ENCODE measurements around the gene PPP1R16B.
"Not testable (repeated sequence)": the region's sequence is repeated elsewhere in the genome, so short reads cannot be mapped to it uniquely, and the experiment has no call there.

PPP1R16B gene

GRCh38 chr20:38800882-38801281 is 4.6 kb upstream of the PPP1R16B start:
- ATAC-seq (replicated peaks; ENCODE audit: extremely low read depth, poor library complexity, severe bottlenecking): no peak
- Mint-ChIP-seq H3K27me3 (no peaks in the 10 kb centered on the region), H3K27ac (ENCODE audit: low read depth) (no peak overlapping the region), H3K4me3 (no peak overlapping the region), H3K36me3 (ENCODE audit: insufficient read depth) (peaks cover 13% of the 10 kb centered on the region), H3K4me1 (peaks cover 39% of the 10 kb centered on the region), H3K9me3 (no peaks in the 10 kb centered on the region)
- no peak for DNase-seq (ENCODE audit: low spot score in 2 of 2)

GRCh38 chr20:38804221-38804620 is 1.3 kb upstream of the PPP1R16B start:
- peak overlapping the region; percentile 92 for H3K27ac Mint-ChIP-seq (ENCODE audit: low read depth)
- peaks cover 43% of the 10 kb centered on the region for H3K36me3 Mint-ChIP-seq (ENCODE audit: insufficient read depth)
- no peak for ATAC-seq (replicated peaks; ENCODE audit: extremely low read depth, poor library complexity, severe bottlenecking)
- peaks cover 46% of the 10 kb centered on the region for H3K4me1 Mint-ChIP-seq
- H3K27me3 Mint-ChIP-seq: no peaks in the 10 kb centered on the region
- no peaks in the 10 kb centered on the region for H3K9me3 Mint-ChIP-seq
- DNase-seq (ENCODE audit: low spot score in 2 of 2): no peak
- H3K4me3 Mint-ChIP-seq: peak overlapping the region; percentile 84

DNA sequence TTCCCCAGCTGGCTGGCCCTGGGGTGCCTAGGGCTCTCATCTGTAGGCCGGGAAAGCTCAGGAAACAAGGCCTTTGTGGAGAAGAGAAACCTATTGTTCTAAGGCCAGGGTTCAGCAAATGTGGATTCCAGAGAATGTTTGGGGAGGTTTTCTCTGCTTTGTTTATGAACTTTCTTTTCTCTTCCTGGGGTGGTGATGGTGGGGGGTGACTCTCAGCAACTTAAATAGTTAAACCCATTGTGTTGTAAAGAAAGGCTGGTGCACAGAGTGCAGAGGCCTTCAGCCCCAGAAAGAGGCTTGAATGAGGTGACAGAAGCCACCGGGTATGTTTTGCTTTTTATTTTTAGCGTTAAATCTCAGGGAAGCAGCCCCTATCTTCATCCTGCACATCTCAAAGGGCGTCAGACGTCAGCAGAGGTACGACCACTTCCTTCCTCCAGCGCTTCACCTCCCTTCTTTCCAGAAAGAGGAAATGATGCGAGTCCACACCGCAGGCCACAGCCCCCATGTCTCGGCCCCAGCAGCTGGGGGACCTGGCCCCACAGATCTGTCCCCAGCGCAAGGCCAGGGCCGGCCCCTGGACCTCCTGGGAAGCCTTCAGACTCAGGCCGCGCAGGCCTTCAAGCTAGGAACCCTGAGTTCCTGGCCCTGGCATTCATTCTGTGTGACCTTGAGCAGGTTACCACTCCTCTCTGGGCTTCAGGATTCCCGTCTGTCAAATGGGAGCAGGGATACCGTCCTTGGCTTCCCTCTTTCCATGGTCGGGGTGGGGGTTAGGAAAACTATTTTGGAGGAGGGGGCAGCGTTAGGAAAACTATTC is 605 bp upstream of the PPP1R16B start:
- Mint-ChIP-seq H3K27me3 (no peaks in the 10 kb centered on the region), H3K36me3 (ENCODE audit: insufficient read depth) (peaks cover 50% of the 10 kb centered on the region), H3K27ac (ENCODE audit: low read depth) (peak overlapping the region; percentile 92), H3K4me3 (peak overlapping the region; percentile 84), H3K4me1 (peaks cover 48% of the 10 kb centered on the region), H3K9me3 (no peaks in the 10 kb centered on the region)
- peak; percentile 77 to 88 for DNase-seq (ENCODE audit: low spot score in 2 of 2)
- ATAC-seq (replicated peaks; ENCODE audit: extremely low read depth, poor library complexity, severe bottlenecking): peak; percentile 79

GRCh38 chr20:38805958-38806854 is 709 bp downstream of the PPP1R16B start:
- H3K4me3 Mint-ChIP-seq: peak overlapping the region; percentile 84
- H3K27me3 Mint-ChIP-seq: no peaks in the 10 kb centered on the region
- H3K27ac Mint-ChIP-seq (ENCODE audit: low read depth): peak overlapping the region; percentile 95
- ATAC-seq (replicated peaks; ENCODE audit: extremely low read depth, poor library complexity, severe bottlenecking): peak; percentile 5
- peaks cover 60% of the 10 kb centered on the region for H3K36me3 Mint-ChIP-seq (ENCODE audit: insufficient read depth)
- peaks cover 61% of the 10 kb centered on the region for H3K4me1 Mint-ChIP-seq
- peak; percentile 40 to 51 for DNase-seq (ENCODE audit: low spot score in 2 of 2)
- no peaks in the 10 kb centered on the region for H3K9me3 Mint-ChIP-seq

GRCh38 chr20:38806855-38807655 is 1.6 kb downstream of the PPP1R16B start:
- H3K9me3 Mint-ChIP-seq: no peaks in the 10 kb centered on the region
- peaks cover 64% of the 10 kb centered on the region for H3K36me3 Mint-ChIP-seq (ENCODE audit: insufficient read depth)
- DNase-seq (ENCODE audit: low spot score in 2 of 2) (peak; percentile 44 to 61), ATAC-seq (replicated peaks; ENCODE audit: extremely low read depth, poor library complexity, severe bottlenecking) (peak; percentile 6)
- peaks cover 69% of the 10 kb centered on the region for H3K4me1 Mint-ChIP-seq
- peak overlapping the region; percentile 95 for H3K27ac Mint-ChIP-seq (ENCODE audit: low read depth)
- H3K27me3 Mint-ChIP-seq: no peaks in the 10 kb centered on the region
- peak overlapping the region; percentile 84 for H3K4me3 Mint-ChIP-seq

DNA sequence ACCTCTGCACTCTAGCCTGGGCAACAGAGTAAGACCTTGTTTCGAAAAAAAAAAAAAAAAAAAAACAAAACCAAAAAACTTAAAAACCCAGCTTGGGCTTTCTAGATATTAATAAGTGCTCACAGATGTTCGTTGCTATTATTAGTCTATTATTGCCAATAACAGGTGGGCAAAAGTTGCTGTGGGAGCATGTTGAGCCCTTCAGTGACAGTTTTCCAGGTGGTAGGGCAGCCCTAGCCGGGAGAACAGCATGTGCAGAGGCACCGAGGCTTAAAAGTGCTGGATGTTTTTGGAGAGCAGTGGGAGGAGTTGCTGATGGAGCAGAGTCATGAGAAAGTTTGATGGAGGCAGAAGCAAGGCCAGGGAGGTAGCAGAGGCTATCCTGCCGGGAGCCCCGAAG is 4.4 kb downstream of the PPP1R16B start:
- H3K27ac Mint-ChIP-seq (ENCODE audit: low read depth): peak overlapping the region; percentile 90
- peaks cover 80% of the 10 kb centered on the region for H3K4me1 Mint-ChIP-seq
- peaks cover 68% of the 10 kb centered on the region for H3K36me3 Mint-ChIP-seq (ENCODE audit: insufficient read depth)
- DNase-seq (ENCODE audit: low spot score in 2 of 2): no peak
- H3K4me3 Mint-ChIP-seq: peak overlapping the region; percentile 84
- no peaks in the 10 kb centered on the region for H3K9me3 Mint-ChIP-seq
- no peaks in the 10 kb centered on the region for H3K27me3 Mint-ChIP-seq
- no peak for ATAC-seq (replicated peaks; ENCODE audit: extremely low read depth, poor library complexity, severe bottlenecking)

DNA sequence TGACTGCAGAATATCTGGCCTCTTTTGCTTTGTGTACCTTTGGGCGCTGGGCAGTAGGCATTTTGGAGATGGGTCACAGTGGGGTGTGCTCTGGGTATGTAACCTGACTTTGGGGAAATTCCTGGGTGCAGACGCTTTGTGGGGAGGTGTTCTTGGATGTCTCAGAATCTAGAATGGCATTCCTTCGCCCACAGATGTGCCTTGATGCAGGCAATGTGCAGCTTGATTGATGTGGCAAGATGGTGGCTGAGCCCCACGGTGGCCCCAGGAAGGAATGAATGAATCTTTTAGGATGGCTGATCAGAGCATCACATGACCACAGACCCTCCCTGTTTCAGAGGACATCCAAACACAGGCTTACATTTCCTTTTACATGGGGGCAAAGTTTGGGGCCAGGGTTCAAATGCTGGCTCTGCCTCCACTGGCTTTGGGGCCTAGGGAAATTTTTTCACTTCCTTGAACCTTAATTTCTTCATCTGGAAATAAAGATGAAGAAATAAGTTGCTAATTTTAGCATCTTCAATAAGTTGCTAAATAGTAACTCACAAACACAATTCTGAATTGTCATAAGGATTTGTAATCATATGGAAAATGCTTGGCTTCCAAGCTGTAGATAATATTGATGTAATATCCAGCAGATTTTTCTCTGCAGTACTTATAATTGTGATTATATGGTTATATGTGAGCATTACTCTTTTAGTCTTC is 5.6 kb downstream of the PPP1R16B start:
- H3K27ac Mint-ChIP-seq (ENCODE audit: low read depth): peak overlapping the region; percentile 56
- ATAC-seq (replicated peaks; ENCODE audit: extremely low read depth, poor library complexity, severe bottlenecking) (no peak), DNase-seq (ENCODE audit: low spot score in 2 of 2) (no peak)
- peaks cover 64% of the 10 kb centered on the region for H3K36me3 Mint-ChIP-seq (ENCODE audit: insufficient read depth)
- no peaks in the 10 kb centered on the region for H3K9me3 Mint-ChIP-seq
- H3K27me3 Mint-ChIP-seq: no peaks in the 10 kb centered on the region
- H3K4me3 Mint-ChIP-seq: peak overlapping the region; percentile 84
- H3K4me1 Mint-ChIP-seq: peaks cover 88% of the 10 kb centered on the region

- no peaks in the 10 kb centered on the region for H3K27me3 Mint-ChIP-seq
- DNase-seq (ENCODE audit: low spot score in 2 of 2) (no peak), ATAC-seq (replicated peaks; ENCODE audit: extremely low read depth, poor library complexity, severe bottlenecking) (no peak)
- no peak overlapping the region for H3K4me3 Mint-ChIP-seq
- peak overlapping the region; percentile 56 for H3K27ac Mint-ChIP-seq (ENCODE audit: low read depth)
- H3K36me3 Mint-ChIP-seq (ENCODE audit: insufficient read depth): peaks cover 62% of the 10 kb centered on the region
- no peaks in the 10 kb centered on the region for H3K9me3 Mint-ChIP-seq
- H3K4me1 Mint-ChIP-seq: peaks cover 94% of the 10 kb centered on the region
Observed at GRCh38 chr20:38811769-38812168, 6.3 kb downstream of the PPP1R16B start.

- peak overlapping the region; percentile 52 for H3K27ac Mint-ChIP-seq (ENCODE audit: low read depth)
- H3K4me3 Mint-ChIP-seq: no peak overlapping the region
- H3K9me3 Mint-ChIP-seq: no peaks in the 10 kb centered on the region
- peaks cover 58% of the 10 kb centered on the region for H3K36me3 Mint-ChIP-seq (ENCODE audit: insufficient read depth)
- DNase-seq (ENCODE audit: low spot score in 2 of 2): no peak
- peaks cover 94% of the 10 kb centered on the region for H3K4me1 Mint-ChIP-seq
- ATAC-seq (replicated peaks; ENCODE audit: extremely low read depth, poor library complexity, severe bottlenecking): no peak
- H3K27me3 Mint-ChIP-seq: no peaks in the 10 kb centered on the region
Observed at GRCh38 chr20:38812182-38812581, 6.7 kb downstream of the PPP1R16B start.

- no peaks in the 10 kb centered on the region for H3K9me3 Mint-ChIP-seq
- no peak overlapping the region for H3K4me3 Mint-ChIP-seq
- ATAC-seq (replicated peaks; ENCODE audit: extremely low read depth, poor library complexity, severe bottlenecking): no peak
- no peak for DNase-seq (ENCODE audit: low spot score in 2 of 2)
- H3K27ac Mint-ChIP-seq (ENCODE audit: low read depth): peak overlapping the region; percentile 52
- H3K4me1 Mint-ChIP-seq: peaks cover 94% of the 10 kb centered on the region
- no peaks in the 10 kb centered on the region for H3K27me3 Mint-ChIP-seq
- H3K36me3 Mint-ChIP-seq (ENCODE audit: insufficient read depth): peaks cover 51% of the 10 kb centered on the region
Observed at GRCh38 chr20:38812709-38813573, 7.4 kb downstream of the PPP1R16B start.

DNA sequence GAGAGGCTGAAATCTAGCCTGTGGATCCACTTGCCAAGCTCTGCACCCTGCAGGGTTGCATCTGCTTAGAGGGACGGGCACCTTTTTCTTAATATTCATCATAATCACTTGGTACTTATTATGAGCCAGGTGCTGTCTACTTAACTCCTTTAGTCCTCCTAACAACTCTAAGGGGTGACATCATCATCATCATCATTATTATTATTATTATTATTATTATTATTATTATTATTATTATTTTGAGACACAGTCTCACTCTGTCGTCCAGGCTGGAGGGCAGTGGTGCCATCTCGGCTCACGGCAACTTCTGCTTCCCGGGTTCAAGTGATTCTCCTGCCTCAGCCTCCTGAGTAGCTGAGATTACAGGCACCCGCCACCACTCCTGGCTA is 8.1 kb downstream of the PPP1R16B start:
- DNase-seq (ENCODE audit: low spot score in 2 of 2); H3K4me3 Mint-ChIP-seq; H3K27ac Mint-ChIP-seq (ENCODE audit: low read depth); H3K27me3 Mint-ChIP-seq; ATAC-seq (replicated peaks; ENCODE audit: extremely low read depth, poor library complexity, severe bottlenecking); H3K9me3 Mint-ChIP-seq: not testable (repeated sequence)
- Mint-ChIP-seq H3K36me3 (ENCODE audit: insufficient read depth) (peaks cover 52% of the 10 kb centered on the region), H3K4me1 (peaks cover 95% of the 10 kb centered on the region)
